DMS53 treated with DMSO at 0.1 percent for 48 hours (cell line): ENCODE data around the gene NTM.
"Not testable (repeated sequence)": the region's sequence is repeated elsewhere in the genome, so short reads cannot be mapped to it uniquely, and the experiment has no call there.

Source experiments
- DNase-seq: peaks from one replicate; lab custom pipeline; 2025; ENCODE audit not compliant: unreplicated experiment; lab: John Stamatoyannopoulos, UW

Gene NTM

DNA sequence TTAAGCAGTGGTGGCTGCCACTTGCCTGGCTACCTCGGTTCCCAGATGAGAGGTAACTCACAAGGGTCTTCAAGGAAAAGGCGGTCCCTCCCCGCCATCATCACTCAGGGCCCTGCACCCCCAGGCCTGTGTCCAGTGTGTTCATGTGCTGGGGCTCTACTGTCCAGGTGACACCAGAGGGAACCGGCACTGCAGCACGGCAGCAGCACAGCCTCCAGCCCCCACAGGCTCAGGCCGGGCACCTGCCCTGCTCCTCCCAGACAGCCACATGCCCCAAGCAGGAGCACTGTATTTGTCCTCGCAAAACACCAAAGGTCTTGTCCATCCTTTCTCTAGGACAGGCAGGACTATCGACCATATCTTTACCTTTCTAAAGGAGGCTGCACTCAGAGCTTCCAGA, 982.1 kb downstream of the NTM start:
- DNase-seq, result no peak

GRCh38 chr11:132353255-132353654, 982.8 kb downstream of the NTM start:
- DNase-seq, result no peak

DNA sequence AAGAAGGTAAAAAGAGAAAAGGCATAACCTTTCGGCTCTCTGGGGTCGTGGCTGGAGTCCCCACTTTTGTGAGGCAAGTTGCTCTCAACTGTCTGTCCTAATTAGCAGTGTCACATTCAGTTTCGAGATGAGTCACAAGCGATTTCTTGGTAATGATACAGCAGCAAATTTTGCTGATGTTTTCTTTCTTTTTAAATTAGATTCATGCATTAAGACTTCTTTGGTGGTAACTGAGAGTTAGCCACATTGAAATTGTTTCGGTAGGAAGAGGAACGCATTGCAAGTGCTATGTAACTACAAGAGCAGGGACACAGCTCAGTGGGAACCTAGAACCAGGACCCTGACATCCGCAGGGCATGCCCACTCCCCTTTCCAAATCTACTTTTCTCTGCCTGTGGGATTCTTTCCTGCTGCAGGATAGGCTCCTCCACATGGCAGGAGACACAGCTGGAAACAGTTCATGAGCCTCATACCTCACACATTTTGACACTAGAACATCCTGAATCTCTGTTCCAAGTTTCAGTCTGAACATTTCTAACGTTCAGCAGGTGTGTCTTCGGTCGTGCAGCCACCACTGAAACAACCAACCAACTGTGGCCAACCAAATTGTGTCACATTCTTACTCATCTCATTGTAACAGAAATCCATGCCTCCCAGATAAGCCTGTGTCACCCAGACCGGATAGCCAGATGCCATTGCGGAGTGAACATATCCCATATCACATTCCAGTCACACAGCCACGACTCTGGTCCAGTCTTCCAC, 987.6 kb downstream of the NTM start:
- no peak for DNase-seq

DNA sequence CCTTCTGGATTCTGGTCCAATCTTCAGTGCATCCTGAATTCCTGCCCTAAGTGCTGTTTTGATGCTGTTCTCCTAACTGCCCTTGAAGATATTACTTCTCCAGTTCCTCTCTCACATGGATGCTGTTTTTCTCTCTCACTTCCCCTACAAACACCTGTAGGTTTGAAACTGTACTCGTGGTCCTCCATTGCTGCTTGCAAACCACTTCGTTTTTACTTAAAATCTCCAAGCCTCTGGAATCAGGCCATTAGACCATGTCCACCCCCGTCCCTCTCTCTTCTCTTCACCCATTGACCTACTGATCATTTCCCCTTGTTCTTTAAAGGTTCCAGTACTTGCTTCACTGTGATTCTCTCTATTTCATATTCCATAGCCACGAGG, 988.1 kb downstream of the NTM start:
- no peak for DNase-seq

DNA sequence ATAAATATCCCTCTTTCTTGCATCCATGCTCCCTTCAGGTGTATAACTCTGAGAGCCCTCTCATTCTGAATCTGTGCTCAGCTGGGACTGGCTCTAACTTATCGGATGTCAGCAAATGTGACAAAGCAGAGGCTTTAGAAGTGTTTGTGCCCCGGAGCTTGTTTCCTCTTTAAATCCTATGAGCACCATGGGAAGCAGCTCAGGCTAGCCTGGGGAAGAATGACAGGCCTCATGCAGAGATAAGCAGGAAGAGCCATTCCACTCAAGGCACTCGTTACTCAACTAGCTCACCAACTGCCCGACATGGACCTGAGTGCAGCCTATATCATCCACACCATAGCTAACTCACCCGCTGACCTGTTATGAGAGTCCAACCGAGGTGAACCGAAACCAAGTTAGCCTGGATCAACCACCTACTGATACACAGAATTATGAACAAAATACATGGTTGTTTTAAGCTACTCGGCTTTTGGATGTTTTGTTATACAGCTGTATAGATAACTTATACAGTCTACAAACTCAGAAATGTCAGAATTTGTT, 990.7 kb downstream of the NTM start:
- DNase-seq, result no peak

- no peak for DNase-seq
Observed at GRCh38 chr11:132365650-132366049, 995.2 kb downstream of the NTM start.

- no peak for DNase-seq
Observed at GRCh38 chr11:132367293-132367692, 996.9 kb downstream of the NTM start.

- DNase-seq, result not testable (repeated sequence)
Observed at GRCh38 chr11:132370114-132370513, 999.7 kb downstream of the NTM start.

DNA sequence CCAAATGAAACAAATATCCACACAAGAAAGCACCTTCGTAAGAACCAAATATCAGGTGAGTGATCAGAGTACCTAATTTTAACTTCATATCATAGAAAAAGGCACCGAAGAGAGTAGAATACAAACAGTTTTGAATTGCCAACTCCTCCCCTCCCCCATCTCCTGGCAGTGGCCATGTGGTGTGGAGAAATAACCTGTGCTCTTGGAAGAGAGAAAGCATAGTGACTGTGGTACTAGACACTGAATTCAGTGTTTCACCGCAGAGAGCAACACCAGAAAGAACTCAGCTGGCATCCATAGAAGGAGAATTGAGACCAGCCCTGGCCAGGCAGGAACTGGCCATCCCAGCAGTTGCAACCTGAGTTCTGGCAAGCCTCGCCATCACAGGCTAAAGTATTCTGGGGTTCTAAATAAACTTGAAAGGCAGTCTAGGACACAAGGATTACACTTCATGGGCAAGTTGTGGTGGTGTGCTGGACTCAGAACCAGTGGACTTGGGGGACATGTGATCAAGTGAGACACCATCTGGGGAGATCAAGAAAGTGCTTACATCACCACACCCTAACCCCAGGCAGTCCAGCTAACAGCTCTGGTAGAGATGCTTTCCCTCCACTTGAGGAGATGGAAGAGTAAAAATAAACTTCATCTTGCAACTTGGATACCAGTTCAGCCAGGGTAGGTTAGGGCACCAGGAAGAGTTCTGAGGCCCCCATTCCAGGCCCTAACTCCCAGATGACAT, 1003.2 kb downstream of the NTM start:
- no peak for DNase-seq

- no peak for DNase-seq
Observed at GRCh38 chr11:132379540-132379939, 1009.1 kb downstream of the NTM start.
